Endothelial cell of umbilical vein (primary cell): ENCODE measurements around the gene RGP1. TPM values are rescaled to one million over a fixed set of nuclear protein-coding genes. Genes with fewer than 3 reads are reported as not detected.
A peak's percentile ranks its signal among the peaks of the same experiment; 100 is the strongest.

Experiments used
- Bru-seq: library from RNA; stranded (reverse); fragments of 400-500 nt; gene quantifications from one replicate; lab custom pipeline; 2021; lab: Mats Ljungman, UMichigan
- BruChase-seq, 2 experiments: library from RNA; stranded (reverse); fragments of 400-500 nt; gene quantifications; one replicate each; lab custom pipeline; 2021; lab: Mats Ljungman, UMichigan
- BruUV-seq: library from RNA; stranded (reverse); fragments of 400-500 nt; replicated peaks from 2 replicates; lab custom pipeline; 2021; lab: Mats Ljungman, UMichigan
- CTCF ChIA-PET: fragments of 300-600, 350-600 bp; sonication (Branson Sonifier 250); formaldehyde crosslinking; loops from one replicate; lab custom pipeline; 2021; ENCODE audit warnings: antibody characterized with exemption, inconsistent platforms; lab: Charles Lee
- POLR2A ChIA-PET: fragments of 300-600, 350-600 bp; sonication (Branson Sonifier 250); formaldehyde crosslinking; loops from one replicate; lab custom pipeline; 2021; ENCODE audit warnings: antibody characterized with exemption, inconsistent platforms; lab: Charles Lee
- DNase-seq: peaks from one replicate; pipeline ENCODE4 v3.0.0-alpha.2; 2011; ENCODE audit warnings: low read depth, low spot score
- FAIRE-seq: peaks from 2 replicates; lab custom pipeline; 2011; peaks lifted over from hg19 to GRCh38; lab: Jason Lieb, UNC
- H2AFZ ChIP-seq: 2 replicates; pipeline ENCODE4 v1.6.0; 2012; ENCODE audit warnings: low read depth, low read length, control low read depth, inconsistent platforms
- H3K27ac ChIP-seq: 2 replicates; pipeline ENCODE4 v1.5.1; 2011; ENCODE audit warnings: low read depth, mild to moderate bottlenecking, control low read depth, low read length, moderate library complexity; ENCODE audit not compliant: insufficient read depth
- H3K27me3 ChIP-seq, 2 experiments: 2 replicates each; pipeline versions ENCODE4 v1.6.0 to v1.6.1; 2011; ENCODE audit warnings: low read length in 2 of 2, mixed read lengths in 1 of 2; ENCODE audit not compliant: control insufficient read depth in 2 of 2, insufficient read depth in 2 of 2
- H3K36me3 ChIP-seq, 2 experiments: 2 replicates in 1 of 2; 3 replicates in 1 of 2; pipeline ENCODE4 v1.5.1; 2011; ENCODE audit warnings: low read length in 2 of 2, mild to moderate bottlenecking in 1 of 2, moderate library complexity in 1 of 2; ENCODE audit not compliant: control insufficient read depth in 2 of 2, insufficient read depth in 2 of 2; ENCODE audit errors: extremely low read depth in 1 of 2
- H3K4me1 ChIP-seq: 3 replicates; pipeline ENCODE4 v1.5.1; 2011; ENCODE audit warnings: mild to moderate bottlenecking, low read length; ENCODE audit not compliant: control insufficient read depth, insufficient read depth; ENCODE audit errors: extremely low read depth
- H3K4me2 ChIP-seq: 2 replicates; pipeline ENCODE4 v1.6.1; 2011; ENCODE audit warnings: low read length, control low read depth, mixed read lengths; ENCODE audit not compliant: insufficient read depth
- H3K4me3 ChIP-seq, 3 experiments: fragments of 200-600 bp in 1 of 3; sonication (generic), shearing (Covaris generic) in 1 of 3; replicated peaks in 1 of 3; 2 replicates each; pipeline ENCODE4 v1.5.1; 2011 to 2016; ENCODE audit warnings: control low read depth in 3 of 3, low read length in 3 of 3, mild to moderate bottlenecking in 2 of 3, inconsistent platforms in 1 of 3, low read depth in 1 of 3, moderate library complexity in 1 of 3; ENCODE audit not compliant: insufficient read depth in 1 of 3
- H3K79me2 ChIP-seq: 2 replicates; pipeline ENCODE4 v1.6.0; 2012; ENCODE audit warnings: low read length, inconsistent platforms; ENCODE audit not compliant: control insufficient read depth, insufficient read depth
- H3K9ac ChIP-seq: replicated peaks from 2 replicates; pipeline ENCODE3; 2011; ENCODE audit warnings: low read length, control low read depth; ENCODE audit not compliant: insufficient read depth; ENCODE audit errors: extremely low read depth
- H3K9me1 ChIP-seq: replicated peaks from 3 replicates; pipeline ENCODE4 v1.6.0; 2011; ENCODE audit warnings: mild to moderate bottlenecking, low read length; ENCODE audit not compliant: control insufficient read depth, insufficient read depth; ENCODE audit errors: extremely low read depth
- H3K9me3 ChIP-seq: replicated peaks from 2 replicates; pipeline ENCODE4 v1.5.1; 2012; ENCODE audit warnings: low read length, inconsistent platforms; ENCODE audit not compliant: control insufficient read depth, insufficient read depth
- H4K20me1 ChIP-seq: replicated peaks from 2 replicates; pipeline ENCODE3; 2011; ENCODE audit warnings: mild to moderate bottlenecking, low read length; ENCODE audit not compliant: control insufficient read depth, insufficient read depth; ENCODE audit errors: extremely low read depth
- CTCF ChIP-seq, 2 donors: IDR thresholded peaks; 1 replicate in 1 of 2; 2 replicates in 1 of 2; pipeline ENCODE4 v1.5.1; 2011; ENCODE audit warnings: low read length in 2 of 2, mild to moderate bottlenecking in 2 of 2, moderate library complexity in 2 of 2, control low read depth in 1 of 2, inconsistent platforms in 1 of 2, low read depth in 1 of 2; ENCODE audit not compliant: insufficient read depth in 1 of 2; ENCODE audit errors: extremely low read depth in 1 of 2
- EZH2 ChIP-seq: IDR thresholded peaks from 2 replicates; pipeline ENCODE4 v1.6.1; 2012; ENCODE audit warnings: borderline replicate concordance, low read depth, mild to moderate bottlenecking, moderate library complexity, low read length, inconsistent platforms; ENCODE audit not compliant: severe bottlenecking
- FOS ChIP-seq: IDR thresholded peaks from 2 replicates; pipeline ENCODE4 v1.6.1; 2011; ENCODE audit warnings: mild to moderate bottlenecking, low read length, moderate library complexity, borderline replicate concordance; ENCODE audit not compliant: insufficient read depth
- GATA2 ChIP-seq: IDR thresholded peaks from 2 replicates; pipeline ENCODE4 v1.7.0; 2011; ENCODE audit warnings: low read depth, mild to moderate bottlenecking, moderate library complexity, mixed read lengths, low read length; ENCODE audit not compliant: insufficient read length, insufficient read depth
- JUN ChIP-seq: IDR thresholded peaks from 2 replicates; pipeline ENCODE4 v1.6.1; 2011; ENCODE audit warnings: borderline replicate concordance, low read depth; ENCODE audit not compliant: insufficient read length, insufficient read depth
- MAX ChIP-seq: IDR thresholded peaks from 2 replicates; pipeline ENCODE4 v1.6.1; 2011; ENCODE audit not compliant: insufficient read depth, insufficient read length
- MYC ChIP-seq: IDR thresholded peaks from one replicate; pipeline ENCODE4 v1.6.1; 2011; ENCODE audit warnings: mild to moderate bottlenecking, low read depth, low read length
- POLR2A ChIP-seq: IDR thresholded peaks from 2 replicates; pipeline ENCODE4 v1.6.1; 2012; ENCODE audit warnings: low read depth, mild to moderate bottlenecking, control low read depth, low read length
- POLR2AphosphoS5 ChIP-seq: IDR thresholded peaks from 2 replicates; pipeline ENCODE4 v1.6.1; 2012; ENCODE audit warnings: low read depth, mild to moderate bottlenecking, control low read depth, low read length, moderate library complexity; ENCODE audit not compliant: insufficient read depth
- dilution Hi-C: fragments of 300-500 bp; cut with MboI; formaldehyde crosslinking; loops from one replicate; pipeline ENCODE4 v1.15.0; 2019; ENCODE audit warnings: low sequenced_read_pairs; ENCODE audit not compliant: extremely low pct_ligation_motif_present
- intact Hi-C: fragments of 100-400 bp; cut with micrococcal nuclease; formaldehyde crosslinking; loops from one replicate; pipeline ENCODE4 v1.10.0; 2022
- long read RNA-seq: library from polyadenylated mRNA; stranded (forward); transcript quantifications from one replicate; pipeline ENCODE4 v2.0.0, GENCODE V29; 2021
- polyA minus RNA-seq, 3 experiments: library from RNA; depleted of rRNA, polyadenylated mRNA; stranded (reverse); fragments of >200 nt; gene quantifications; 1 replicate in 1 of 3; 2 replicates in 2 of 3; pipeline ENCODE4 v1.2.3, GENCODE V29; 2011
- polyA plus RNA-seq, 4 experiments: library from polyadenylated mRNA; depleted of rRNA in 3 of 4; stranded (reverse) in 3 of 4; unstranded in 1 of 4; fragments of >200 nt; gene quantifications; 2 replicates each; pipeline versions ENCODE4 v1.2.1 to v1.2.3, GENCODE V29; 2011 to 2012; ENCODE audit warnings: missing spikeins in 1 of 4
- total RNA-seq: library from RNA; stranded (reverse); gene quantifications from 2 replicates; pipeline ENCODE4 v1.2.3, GENCODE V29; 2021

The RGP1 gene
- total RNA-seq (23.3 and 29.0 TPM in 2 replicates), polyA plus RNA-seq (12.7 and 15.0 TPM in 2 replicates), polyA minus RNA-seq (26.0 and 31.2 TPM in 2 replicates), Bru-seq, nascent RNA (percentile 68 among the genes with signal in this experiment), BruChase-seq, experiment 1, labeled RNA remaining after a 6-hour chase (percentile 91 among the genes with signal in this experiment), BruChase-seq, experiment 2, labeled RNA remaining after a 2-hour chase (percentile 77 among the genes with signal in this experiment)
- 14.6 and 14.8 TPM in 2 replicates for polyA plus RNA-seq (2011; cell fraction: cytosol; rRNA removed)
- 27.3 and 27.5 TPM in 2 replicates for polyA plus RNA-seq (2011; cell fraction: nucleus; rRNA removed)
- 18.4 and 19.7 TPM in 2 replicates for polyA plus RNA-seq (2012)
- 11.1 TPM for polyA minus RNA-seq (2011; cell fraction: cytosol; rRNA and poly(A)+ RNA removed)
- polyA minus RNA-seq (2011; cell fraction: nucleus; rRNA and poly(A)+ RNA removed), result 13.8 and 14.8 TPM in 2 replicates
- long read RNA-seq, full-length matches to known transcripts, result 4 of 17 reads
- long read RNA-seq, partial matches to known transcripts, result 0 of 17 reads
- long read RNA-seq, other reads (novel, unspliced or antisense), result 13 of 17 reads

GRCh38 chr9:35748858-35749514 is at the start of gene RGP1, which contains the start of gene GBA2:
RGP1 (plus strand) TSS chr9:35749287; CDS start chr9:35749756, 469 bp downstream.
GBA2 (minus strand) TSS chr9:35749228; CDS start chr9:35748704, 524 bp downstream.
- Histone ChIP-seq H3K9me3 (no peaks in the 10 kb centered on the region), H3K9me1 (no peaks in the 10 kb centered on the region), H4K20me1 (no peaks in the 10 kb centered on the region), H3K79me2 (peaks cover 55% of the 10 kb centered on the region), H3K4me3 (peak within 1 kb of the TSS; percentile 66 to 99 (median 87)), H3K9ac (peak within 1 kb of the TSS; percentile 99), H3K27me3 (no peaks in the 10 kb centered on the region), H3K36me3 (peaks cover 6 to 8% of the 10 kb centered on the region in 2 experiments), H2AFZ (no peak within 1 kb of the TSS), H3K27ac (peak within 1 kb of the TSS; percentile 84), H3K4me1 (peaks cover 69% of the 10 kb centered on the region), H3K4me2 (peak within 1 kb of the TSS; percentile 98)
- TF ChIP-seq POLR2AphosphoS5 (peak; percentile 86), POLR2A (peak; percentile 72), MYC (no peak)
- intact Hi-C loops, result loop anchor here (1.0 to 2.0 kb wide), 3 partner anchors 11 to 38 kb away; partner anchors contain the start of genes CREB3 and TLN1
- dilution Hi-C loops, result no loop called here
- BruUV-seq, result no TSS peak
- ChIA-PET POLR2A (interaction anchor here (0.6 to 1.5 kb wide), 6 partner anchors 10 to 55 kb away, joined by 3 to 9 read pairs (median 4); partner anchors contain the start of genes CREB3 and TLN1), CTCF (interaction anchor here (0.6 to 7.2 kb wide), 16 partner anchors 10 to 196 kb away, joined by 3 to 86 read pairs (median 11); partner anchors contain the start of genes CCDC107, CREB3, NPR2 and RMRP)
- FAIRE-seq (peak; percentile 79), DNase-seq (peak; percentile 75)

- Histone ChIP-seq H3K9me1 (no peaks in the 10 kb centered on the region), H3K79me2 (no peaks in the 10 kb centered on the region), H3K4me3 (no peak overlapping the region), H3K27me3 (no peaks in the 10 kb centered on the region), H3K9ac (no peak overlapping the region), H3K36me3 (peaks cover 58 to 82% of the 10 kb centered on the region in 2 experiments), H3K9me3 (no peaks in the 10 kb centered on the region), H3K4me1 (no peaks in the 10 kb centered on the region), H3K4me2 (no peak overlapping the region), H3K27ac (no peak overlapping the region), H4K20me1 (no peaks in the 10 kb centered on the region), H2AFZ (no peak overlapping the region)
- DNase-seq (no peak), FAIRE-seq (no peak)
- intact Hi-C loops, result no loop called here
- TF ChIP-seq FOS, result no peak
- TF ChIP-seq GATA2, result no peak
- no peak for TF ChIP-seq POLR2A
- no peak for TF ChIP-seq POLR2AphosphoS5
- no peak for TF ChIP-seq MYC
- TF ChIP-seq MAX, result no peak
- TF ChIP-seq CTCF (IDR thresholded peaks at IDR 0.05; ENCODE audit: extremely low read depth in 1 of 2, insufficient read depth in 1 of 2, low read depth in 1 of 2, low read length in 2 of 2), result no peak
- no peak for TF ChIP-seq EZH2
- no peak for TF ChIP-seq JUN
- POLR2A ChIA-PET, result no interaction called here
- CTCF ChIA-PET, result interaction anchor here (5.4 kb wide), 1 partner anchor 18 kb away, joined by 53 read pairs; no protein-coding TSS in a partner anchor
- dilution Hi-C loops, result no loop called here
- BruUV-seq, result no TSS peak
These were observed 49.1 kb upstream of the RGP1 start for GRCh38 chr9:35700031-35700430.
